MCF 10A (cell line): Measurements from ENCODE around the gene PPM1F. TPM values are rescaled to one million over a fixed set of nuclear protein-coding genes. Genes with fewer than 3 reads are reported as not detected.

ENCODE experiments used
- BruUV-seq: library from RNA; stranded (reverse); fragments of 400-500 nt; replicated peaks from 2 replicates; lab custom pipeline; 2021; lab: Mats Ljungman, UMichigan
- CTCF ChIA-PET: fragments of 300-600 bp; sonication (Branson Sonifier 250); formaldehyde crosslinking; extraction: SDS; loops from one replicate; lab custom pipeline; 2021; ENCODE audit warnings: antibody characterized with exemption, inconsistent platforms; lab: Yijun Ruan, JAX
- POLR2A ChIA-PET: fragments of 300-600, 350-650 bp; sonication (Branson Sonifier 250); formaldehyde crosslinking; extraction: SDS; loops from one replicate; lab custom pipeline; 2020; ENCODE audit warnings: antibody characterized with exemption, inconsistent platforms; lab: Yijun Ruan, JAX
- DNase-seq: peaks from one replicate; pipeline ENCODE4 v3.0.0-alpha.2; 2018; ENCODE audit not compliant: unreplicated experiment
- H3K27ac Mint-ChIP-seq: one replicate; pipeline ENCODE4 v1.8.0; 2022; ENCODE audit warnings: mild to moderate bottlenecking, low read depth, mixed read lengths; ENCODE audit not compliant: unreplicated experiment
- H3K27me3 Mint-ChIP-seq: one replicate; pipeline ENCODE4 v1.8.0; 2022; ENCODE audit warnings: mixed read lengths; ENCODE audit not compliant: insufficient read depth, unreplicated experiment
- H3K36me3 Mint-ChIP-seq: one replicate; pipeline ENCODE4 v1.8.0; 2022; ENCODE audit warnings: mild to moderate bottlenecking, moderate library complexity, mixed read lengths; ENCODE audit not compliant: insufficient read depth, unreplicated experiment
- H3K4me1 Mint-ChIP-seq: one replicate; pipeline ENCODE4 v1.8.0; 2022; ENCODE audit warnings: mixed read lengths; ENCODE audit not compliant: insufficient read depth, unreplicated experiment
- H3K4me3 Mint-ChIP-seq: one replicate; pipeline ENCODE4 v1.8.0; 2022; ENCODE audit warnings: mild to moderate bottlenecking, moderate library complexity, mixed read lengths; ENCODE audit not compliant: unreplicated experiment
- H3K9me3 Mint-ChIP-seq: one replicate; pipeline ENCODE4 v1.8.0; 2022; ENCODE audit warnings: mixed read lengths; ENCODE audit not compliant: unreplicated experiment
- intact Hi-C: fragments of 100-400 bp; cut with micrococcal nuclease; formaldehyde crosslinking; loops from 2 replicates; pipeline ENCODE4 v1.14.1; 2022
- total RNA-seq: library from RNA; stranded (reverse); gene quantifications from 2 replicates; pipeline ENCODE4 v1.2.3, GENCODE V29; 2022
- TF ChIP-seq, protein P1 (sequence below): fragments of 200-600 bp; IDR thresholded peaks from one replicate; pipeline ENCODE4 v1.8.0; 2022; ENCODE audit warnings: antibody characterized with exemption, mild to moderate bottlenecking; ENCODE audit not compliant: unreplicated experiment

Gene PPM1F
- total RNA-seq, 1 experiment from 2014 or later = 32.6 TPM

DNA sequence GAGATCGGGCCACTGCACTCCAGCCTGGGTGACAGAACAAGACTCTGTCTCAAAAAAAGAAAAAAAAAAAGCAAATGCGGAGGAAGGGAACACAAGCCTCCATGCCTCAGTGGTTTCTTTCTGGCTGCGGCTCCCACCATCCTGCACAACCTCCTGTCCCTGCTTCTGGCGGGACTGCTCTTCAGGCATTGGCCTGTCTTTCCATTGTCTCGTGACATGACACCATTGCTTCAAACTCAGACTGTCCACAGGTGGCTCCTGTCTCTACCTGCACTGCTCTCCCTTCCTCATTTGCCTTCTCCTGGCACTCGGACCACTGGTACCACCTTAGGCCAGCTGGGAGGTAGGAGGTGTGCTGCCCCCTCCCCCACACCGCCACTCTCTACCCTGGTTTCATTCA is 10.6 kb upstream of the PPM1F start:
- POLR2A ChIA-PET = no interaction called here
- BruUV-seq = no TSS peak
- CTCF ChIA-PET = interaction anchor here (0.7 to 3.6 kb wide), 3 partner anchors 9 to 229 kb away, joined by 3 to 25 read pairs (median 4); no protein-coding TSS in a partner anchor

DNA sequence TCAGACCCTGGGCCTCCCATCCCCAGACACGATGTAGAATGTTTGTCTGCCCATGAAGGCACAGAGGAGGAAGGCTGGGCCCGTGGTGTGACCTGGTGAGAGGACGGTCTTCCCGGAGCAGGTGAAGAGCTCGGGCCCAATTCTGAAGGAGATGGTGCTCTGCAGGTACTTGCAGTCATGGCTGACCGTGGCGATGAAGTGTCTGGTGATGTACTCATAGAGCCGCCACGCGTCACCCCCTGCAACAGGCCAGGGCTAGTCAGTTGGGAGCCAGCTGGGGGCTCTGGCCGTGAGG is 10.0 kb upstream of the PPM1F start:
- CTCF ChIA-PET = interaction anchor here (0.9 to 3.6 kb wide), 3 partner anchors 10 to 25 kb away, joined by 3 to 25 read pairs (median 3); partner anchors contain the start of gene PPM1F
- intact Hi-C loops = no loop called here

More for the DNA sequence above, 10.6 kb upstream of the PPM1F start:
- intact Hi-C loops = no loop called here
- TF ChIP-seq, protein P1, sequence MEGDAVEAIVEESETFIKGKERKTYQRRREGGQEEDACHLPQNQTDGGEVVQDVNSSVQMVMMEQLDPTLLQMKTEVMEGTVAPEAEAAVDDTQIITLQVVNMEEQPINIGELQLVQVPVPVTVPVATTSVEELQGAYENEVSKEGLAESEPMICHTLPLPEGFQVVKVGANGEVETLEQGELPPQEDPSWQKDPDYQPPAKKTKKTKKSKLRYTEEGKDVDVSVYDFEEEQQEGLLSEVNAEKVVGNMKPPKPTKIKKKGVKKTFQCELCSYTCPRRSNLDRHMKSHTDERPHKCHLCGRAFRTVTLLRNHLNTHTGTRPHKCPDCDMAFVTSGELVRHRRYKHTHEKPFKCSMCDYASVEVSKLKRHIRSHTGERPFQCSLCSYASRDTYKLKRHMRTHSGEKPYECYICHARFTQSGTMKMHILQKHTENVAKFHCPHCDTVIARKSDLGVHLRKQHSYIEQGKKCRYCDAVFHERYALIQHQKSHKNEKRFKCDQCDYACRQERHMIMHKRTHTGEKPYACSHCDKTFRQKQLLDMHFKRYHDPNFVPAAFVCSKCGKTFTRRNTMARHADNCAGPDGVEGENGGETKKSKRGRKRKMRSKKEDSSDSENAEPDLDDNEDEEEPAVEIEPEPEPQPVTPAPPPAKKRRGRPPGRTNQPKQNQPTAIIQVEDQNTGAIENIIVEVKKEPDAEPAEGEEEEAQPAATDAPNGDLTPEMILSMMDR = no peak
- Mint-ChIP-seq H3K27me3 (no peaks in the 10 kb centered on the region), H3K27ac (no peak overlapping the region), H3K4me1 (no peaks in the 10 kb centered on the region), H3K4me3 (no peak overlapping the region), H3K36me3 (peaks cover 41% of the 10 kb centered on the region), H3K9me3 (no peaks in the 10 kb centered on the region)
- DNase-seq = no peak

DNA sequence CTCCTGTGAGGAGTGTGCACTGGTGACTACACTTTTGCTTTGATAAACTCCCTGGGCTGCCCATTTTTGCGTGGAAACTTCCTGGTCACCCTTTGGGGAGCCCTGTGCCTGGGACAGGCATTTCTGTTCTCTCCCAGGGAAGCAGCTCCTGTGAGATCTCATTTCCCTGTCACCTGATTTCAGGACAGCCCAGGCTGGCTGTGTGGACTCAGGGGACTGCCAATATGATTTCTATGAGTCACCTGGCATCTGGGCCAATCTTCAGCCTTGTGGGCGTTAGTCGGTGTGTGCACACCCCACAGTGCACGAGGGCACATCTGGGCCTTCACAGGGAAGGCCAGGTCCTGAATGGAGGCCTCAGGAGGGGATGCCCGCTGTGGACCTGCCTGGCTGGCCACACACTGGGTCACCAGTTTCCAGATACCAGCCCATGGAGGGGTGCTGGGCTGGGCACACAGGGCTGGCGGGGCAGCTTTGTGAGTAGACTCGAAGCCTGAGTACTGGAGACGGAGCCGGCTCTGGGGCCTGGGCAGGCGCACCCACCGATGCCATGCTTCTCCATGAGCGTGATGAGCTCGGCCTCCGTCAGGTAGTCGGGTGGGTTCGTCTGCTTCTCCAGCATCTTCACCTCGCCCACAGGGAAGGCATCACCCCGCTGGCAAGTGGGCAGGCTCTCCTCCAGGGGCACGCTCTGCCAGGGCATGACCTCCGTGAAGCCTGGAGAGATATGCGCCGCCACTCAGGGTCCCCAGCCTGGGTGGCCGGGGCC is 9.4 kb upstream of the PPM1F start:
- ChIA-PET CTCF (interaction anchor here (0.9 to 3.6 kb wide), 3 partner anchors 9 to 24 kb away, joined by 3 to 25 read pairs (median 3); partner anchors contain the start of gene PPM1F), POLR2A (interaction anchor here (0.9 to 1.4 kb wide), 2 partner anchors 9 to 20 kb away, joined by 3 to 4 read pairs; partner anchors contain the start of gene PPM1F)
- H3K4me1 Mint-ChIP-seq = no peaks in the 10 kb centered on the region
- no peak overlapping the region for H3K27ac Mint-ChIP-seq
- H3K27me3 Mint-ChIP-seq = no peaks in the 10 kb centered on the region
- peak; percentile 71 for DNase-seq
- no peak overlapping the region for H3K4me3 Mint-ChIP-seq
- peaks cover 33% of the 10 kb centered on the region for H3K36me3 Mint-ChIP-seq
- H3K9me3 Mint-ChIP-seq = no peaks in the 10 kb centered on the region
- intact Hi-C loops = no loop called here
- BruUV-seq = no TSS peak
- TF ChIP-seq, protein P1 = no peak

More for the DNA sequence above, 10.0 kb upstream of the PPM1F start:
- TF ChIP-seq, protein P1 = no peak
- H3K9me3 Mint-ChIP-seq = no peaks in the 10 kb centered on the region
- no peak overlapping the region for H3K4me3 Mint-ChIP-seq
- DNase-seq = no peak
- no peak overlapping the region for H3K27ac Mint-ChIP-seq
- H3K4me1 Mint-ChIP-seq = no peaks in the 10 kb centered on the region
- POLR2A ChIA-PET = no interaction called here
- H3K36me3 Mint-ChIP-seq = peaks cover 38% of the 10 kb centered on the region
- H3K27me3 Mint-ChIP-seq = no peaks in the 10 kb centered on the region
- BruUV-seq = no TSS peak

DNA sequence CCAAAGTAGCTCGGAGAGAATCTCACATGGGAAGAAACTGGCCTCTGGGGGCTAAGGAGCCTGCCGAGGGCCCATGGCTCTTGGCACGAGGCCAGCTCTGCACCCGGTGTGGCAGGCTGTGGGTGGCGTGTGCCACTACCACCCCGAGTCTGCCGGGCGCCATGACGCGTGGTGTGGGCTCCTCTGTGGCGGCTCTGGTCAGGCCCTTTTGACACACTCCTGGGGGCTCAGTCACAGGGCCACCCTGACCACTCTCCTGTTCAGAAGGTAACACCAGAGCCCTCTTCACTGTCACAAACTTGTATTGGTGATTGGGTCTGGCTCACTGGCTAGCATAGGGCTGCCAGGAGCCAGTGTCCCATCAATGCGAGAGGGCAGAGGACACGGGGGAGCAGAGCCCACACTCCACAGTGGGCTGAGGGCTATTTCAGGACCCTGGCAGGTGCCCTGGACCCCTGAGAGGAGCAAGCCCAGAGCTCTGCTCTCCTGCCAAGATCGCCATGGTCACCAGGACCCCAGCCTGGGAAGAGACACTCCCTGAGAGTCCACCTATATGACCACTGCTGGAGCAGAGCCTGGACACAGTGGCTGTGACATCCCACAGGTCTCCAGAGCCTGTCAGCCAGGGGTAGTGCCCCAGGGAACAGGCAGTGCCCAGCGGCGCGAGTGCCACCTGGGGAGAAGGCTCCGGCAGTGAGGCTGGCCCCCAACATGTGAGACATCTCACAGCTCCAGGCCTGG is 8.6 kb upstream of the PPM1F start:
- CTCF ChIA-PET = interaction anchor here (1.7 to 3.6 kb wide), 2 partner anchors 9 to 11 kb away, joined by 3 to 25 read pairs; partner anchors contain the start of gene PPM1F
- intact Hi-C loops = no loop called here
- H3K27ac Mint-ChIP-seq = no peak overlapping the region

More for the DNA sequence above, 8.6 kb upstream of the PPM1F start:
- H3K4me3 Mint-ChIP-seq = no peak overlapping the region
- no peaks in the 10 kb centered on the region for H3K4me1 Mint-ChIP-seq
- no TSS peak for BruUV-seq
- DNase-seq = no peak
- POLR2A ChIA-PET = interaction anchor here (0.9 to 1.4 kb wide), 2 partner anchors 9 to 20 kb away, joined by 3 to 4 read pairs; partner anchors contain the start of gene PPM1F
- no peaks in the 10 kb centered on the region for H3K27me3 Mint-ChIP-seq
- peaks cover 26% of the 10 kb centered on the region for H3K36me3 Mint-ChIP-seq
- TF ChIP-seq, protein P1 = no peak
- no peaks in the 10 kb centered on the region for H3K9me3 Mint-ChIP-seq
